PC-9 (cell line): ENCODE data around the gene FBXO22.

Experiments used
- EZH2 ChIP-seq: fragments of 200-600 bp; sonication (generic); IDR thresholded peaks from 2 replicates; pipeline ENCODE4 v1.8.0; 2017; ENCODE audit warnings: antibody characterized with exemption, low read depth
- TF ChIP-seq, protein P1 (sequence below): fragments of 200-600 bp; sonication (generic); conservative IDR thresholded peaks from 2 replicates; pipeline ENCODE4 v1.6.1; 2017; ENCODE audit warnings: mixed run types, antibody characterized with exemption, mild to moderate bottlenecking, moderate library complexity

DNA sequence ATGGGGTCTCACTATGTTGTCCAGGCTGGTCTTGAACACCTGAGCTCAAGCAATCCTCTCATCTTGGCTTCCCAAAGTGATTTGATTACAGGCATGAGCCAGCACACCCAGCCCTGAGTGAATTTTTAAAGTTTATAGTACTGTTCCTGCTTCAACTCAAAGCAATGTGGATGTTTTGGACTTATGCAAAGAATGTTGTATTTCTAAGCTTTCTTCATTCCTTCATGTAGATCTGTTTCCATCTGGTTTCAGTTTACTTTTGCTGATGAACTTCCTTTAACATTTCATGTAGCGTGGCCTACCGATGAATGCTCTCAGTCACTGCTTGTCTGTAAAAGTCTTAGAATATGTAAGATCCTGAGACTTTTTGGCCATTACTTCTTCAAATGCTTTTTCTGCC, 85.4 kb downstream of the FBXO22 start:
- TF ChIP-seq, protein P1, sequence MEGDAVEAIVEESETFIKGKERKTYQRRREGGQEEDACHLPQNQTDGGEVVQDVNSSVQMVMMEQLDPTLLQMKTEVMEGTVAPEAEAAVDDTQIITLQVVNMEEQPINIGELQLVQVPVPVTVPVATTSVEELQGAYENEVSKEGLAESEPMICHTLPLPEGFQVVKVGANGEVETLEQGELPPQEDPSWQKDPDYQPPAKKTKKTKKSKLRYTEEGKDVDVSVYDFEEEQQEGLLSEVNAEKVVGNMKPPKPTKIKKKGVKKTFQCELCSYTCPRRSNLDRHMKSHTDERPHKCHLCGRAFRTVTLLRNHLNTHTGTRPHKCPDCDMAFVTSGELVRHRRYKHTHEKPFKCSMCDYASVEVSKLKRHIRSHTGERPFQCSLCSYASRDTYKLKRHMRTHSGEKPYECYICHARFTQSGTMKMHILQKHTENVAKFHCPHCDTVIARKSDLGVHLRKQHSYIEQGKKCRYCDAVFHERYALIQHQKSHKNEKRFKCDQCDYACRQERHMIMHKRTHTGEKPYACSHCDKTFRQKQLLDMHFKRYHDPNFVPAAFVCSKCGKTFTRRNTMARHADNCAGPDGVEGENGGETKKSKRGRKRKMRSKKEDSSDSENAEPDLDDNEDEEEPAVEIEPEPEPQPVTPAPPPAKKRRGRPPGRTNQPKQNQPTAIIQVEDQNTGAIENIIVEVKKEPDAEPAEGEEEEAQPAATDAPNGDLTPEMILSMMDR: no peak
- no peak for TF ChIP-seq EZH2
